ENCODE results near the gene NSA2.

Gene NSA2

DNA sequence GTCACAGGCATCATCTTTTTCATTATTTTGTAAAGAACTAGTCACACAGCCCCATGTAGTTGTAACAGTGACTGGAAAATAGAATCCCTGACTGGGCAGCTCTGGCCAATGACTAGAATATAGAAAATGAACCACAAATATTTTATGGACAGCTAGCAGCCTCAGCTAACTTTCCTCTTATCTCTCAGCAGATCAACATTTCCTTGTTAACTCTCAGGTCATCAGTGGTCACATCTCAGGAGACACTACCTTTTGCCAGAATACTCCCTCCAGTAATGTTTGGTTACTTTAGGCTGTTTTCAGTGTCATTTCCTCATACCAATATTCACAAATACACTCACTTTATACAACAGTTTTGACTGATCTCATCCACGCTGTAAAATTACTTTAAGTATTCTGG lies 55.2 kb downstream of the NSA2 start:
- no peak for DNase-seq

DNA sequence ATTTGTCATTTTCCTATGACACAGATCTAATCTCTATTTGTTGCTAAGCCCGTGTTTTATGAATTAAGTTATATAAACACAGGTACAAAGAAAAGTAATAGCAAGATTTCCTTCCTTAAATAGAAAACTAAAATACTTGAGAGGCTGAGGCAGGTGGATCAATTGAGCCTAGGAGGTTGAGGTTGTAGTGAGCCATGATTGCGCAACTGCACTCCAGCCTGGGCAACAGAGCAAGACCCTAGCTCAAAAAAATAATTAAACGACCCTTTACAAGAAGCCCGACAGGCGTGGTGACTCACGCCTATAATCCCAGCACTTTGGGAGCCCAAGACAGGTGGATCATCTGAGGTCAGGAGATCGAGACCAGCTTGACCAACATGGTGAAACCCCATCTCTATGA lies 62.4 kb downstream of the NSA2 start:
- DNase-seq: no peak

Data from HCEC 1CT (cell line).